ENCODE results near the gene ARHGAP28.

Gene ARHGAP28

GRCh38 chr18:6850396-6850795, 120.9 kb downstream of the ARHGAP28 start:
- H3K27me3 ChIP-seq (ENCODE audit: insufficient read depth, low read length), result no peaks in the 10 kb centered on the region
- H3K27ac ChIP-seq (ENCODE audit: low read depth, low read length), result no peak overlapping the region
- no peak overlapping the region for H3K4me3 ChIP-seq (ENCODE audit: low read length)
- H3K36me3 ChIP-seq (ENCODE audit: insufficient read depth, low read length), result peaks cover 27% of the 10 kb centered on the region
- H3K9me3 ChIP-seq (ENCODE audit: insufficient read depth, low read depth, low read length), result peaks cover 24% of the 10 kb centered on the region; the same call in 1 of the 2 replicates
- H3K4me1 ChIP-seq (ENCODE audit: insufficient read depth, low read length), result no peaks in the 10 kb centered on the region
- WGBS, result 95% methylated on average over 1 of the region's 1 CpG
- H3K9ac ChIP-seq (ENCODE audit: low read depth, low read length), result no peak overlapping the region

- Histone ChIP-seq H3K9me3 (ENCODE audit: insufficient read depth, low read depth, low read length) (peaks cover 24% of the 10 kb centered on the region; the same call in 1 of the 2 replicates), H3K4me3 (ENCODE audit: low read length) (no peak overlapping the region), H3K27me3 (ENCODE audit: insufficient read depth, low read length) (no peaks in the 10 kb centered on the region), H3K27ac (ENCODE audit: low read depth, low read length) (no peak overlapping the region), H3K36me3 (ENCODE audit: insufficient read depth, low read length) (peaks cover 27% of the 10 kb centered on the region), H3K4me1 (ENCODE audit: insufficient read depth, low read length) (no peaks in the 10 kb centered on the region), H3K9ac (ENCODE audit: low read depth, low read length) (no peak overlapping the region)
- 86% methylated on average over 1 of the region's 2 CpGs for WGBS
Measured at GRCh38 chr18:6851480-6851879, 122.0 kb downstream of the ARHGAP28 start.

- Histone ChIP-seq H3K27ac (ENCODE audit: low read depth, low read length) (no peak overlapping the region), H3K9me3 (ENCODE audit: insufficient read depth, low read depth, low read length) (peaks cover 24% of the 10 kb centered on the region; the same call in 1 of the 2 replicates)
- WGBS, result 96% methylated on average over 7 of the region's 7 CpGs
Measured at GRCh38 chr18:6854811-6855210, 125.3 kb downstream of the ARHGAP28 start.

GRCh38 chr18:6855767-6856166, 126.3 kb downstream of the ARHGAP28 start:
- H3K9ac ChIP-seq (ENCODE audit: low read depth, low read length), result no peak overlapping the region
- H3K4me3 ChIP-seq (ENCODE audit: low read length), result no peak overlapping the region
- 96% methylated on average over 12 of the region's 12 CpGs for WGBS
- peaks cover 26% of the 10 kb centered on the region for H3K36me3 ChIP-seq (ENCODE audit: insufficient read depth, low read length)
- H3K4me1 ChIP-seq (ENCODE audit: insufficient read depth, low read length), result peaks cover 9% of the 10 kb centered on the region
- peaks cover 21% of the 10 kb centered on the region; the same call in 1 of the 2 replicates for H3K9me3 ChIP-seq (ENCODE audit: insufficient read depth, low read depth, low read length)
- H3K27ac ChIP-seq (ENCODE audit: low read depth, low read length), result no peak overlapping the region
- no peaks in the 10 kb centered on the region for H3K27me3 ChIP-seq (ENCODE audit: insufficient read depth, low read length)

More at GRCh38 chr18:6854811-6855210, 125.3 kb downstream of the ARHGAP28 start:
- no peaks in the 10 kb centered on the region for H3K4me1 ChIP-seq (ENCODE audit: insufficient read depth, low read length)
- peaks cover 27% of the 10 kb centered on the region for H3K36me3 ChIP-seq (ENCODE audit: insufficient read depth, low read length)
- H3K4me3 ChIP-seq (ENCODE audit: low read length), result no peak overlapping the region
- H3K9ac ChIP-seq (ENCODE audit: low read depth, low read length), result no peak overlapping the region
- H3K27me3 ChIP-seq (ENCODE audit: insufficient read depth, low read length), result no peaks in the 10 kb centered on the region

- peaks cover 7% of the 10 kb centered on the region; the same call in 1 of the 2 replicates for H3K9me3 ChIP-seq (ENCODE audit: insufficient read depth, low read depth, low read length)
- peaks cover 17% of the 10 kb centered on the region for H3K4me1 ChIP-seq (ENCODE audit: insufficient read depth, low read length)
- peaks cover 11% of the 10 kb centered on the region; the same call in 1 of the 2 replicates for H3K36me3 ChIP-seq (ENCODE audit: insufficient read depth, low read length)
- H3K9ac ChIP-seq (ENCODE audit: low read depth, low read length), result no peak overlapping the region
- no peak overlapping the region for H3K4me3 ChIP-seq (ENCODE audit: low read length)
- H3K27me3 ChIP-seq (ENCODE audit: insufficient read depth, low read length), result no peaks in the 10 kb centered on the region
- WGBS, result 92% methylated on average over 11 of the region's 12 CpGs
- no peak overlapping the region for H3K27ac ChIP-seq (ENCODE audit: low read depth, low read length)
Measured at GRCh38 chr18:6857300-6857699, 127.8 kb downstream of the ARHGAP28 start.

- no peak overlapping the region for H3K9ac ChIP-seq (ENCODE audit: low read depth, low read length)
Measured at GRCh38 chr18:6859676-6860422, 130.3 kb downstream of the ARHGAP28 start.

GRCh38 chr18:6860804-6861448, 131.4 kb downstream of the ARHGAP28 start:
- no peak overlapping the region for H3K9ac ChIP-seq (ENCODE audit: low read depth, low read length)
- H3K9me3 ChIP-seq (ENCODE audit: insufficient read depth, low read depth, low read length), result no peaks in the 10 kb centered on the region
- no peaks in the 10 kb centered on the region for H3K27me3 ChIP-seq (ENCODE audit: insufficient read depth, low read length)
- no peaks in the 10 kb centered on the region for H3K36me3 ChIP-seq (ENCODE audit: insufficient read depth, low read length)
- WGBS, result 77% methylated on average over 4 of the region's 4 CpGs
- H3K4me1 ChIP-seq (ENCODE audit: insufficient read depth, low read length), result peaks cover 17% of the 10 kb centered on the region
- H3K27ac ChIP-seq (ENCODE audit: low read depth, low read length), result no peak overlapping the region
- H3K4me3 ChIP-seq (ENCODE audit: low read length), result no peak overlapping the region

More at GRCh38 chr18:6859676-6860422, 130.3 kb downstream of the ARHGAP28 start:
- H3K4me3 ChIP-seq (ENCODE audit: low read length), result no peak overlapping the region
- H3K4me1 ChIP-seq (ENCODE audit: insufficient read depth, low read length), result peaks cover 17% of the 10 kb centered on the region
- peaks cover 5% of the 10 kb centered on the region; the same call in 1 of the 2 replicates for H3K9me3 ChIP-seq (ENCODE audit: insufficient read depth, low read depth, low read length)
- 98% methylated on average over 4 of the region's 4 CpGs for WGBS
- H3K27me3 ChIP-seq (ENCODE audit: insufficient read depth, low read length), result no peaks in the 10 kb centered on the region
- H3K27ac ChIP-seq (ENCODE audit: low read depth, low read length), result no peak overlapping the region
- no peaks in the 10 kb centered on the region; the same call in 1 of the 2 replicates for H3K36me3 ChIP-seq (ENCODE audit: insufficient read depth, low read length)

- Histone ChIP-seq H3K9ac (ENCODE audit: low read depth, low read length) (no peak overlapping the region), H3K27ac (ENCODE audit: low read depth, low read length) (no peak overlapping the region), H3K9me3 (ENCODE audit: insufficient read depth, low read depth, low read length) (no peaks in the 10 kb centered on the region), H3K4me3 (ENCODE audit: low read length) (no peak overlapping the region), H3K4me1 (ENCODE audit: insufficient read depth, low read length) (peaks cover 30% of the 10 kb centered on the region), H3K27me3 (ENCODE audit: insufficient read depth, low read length) (no peaks in the 10 kb centered on the region), H3K36me3 (ENCODE audit: insufficient read depth, low read length) (no peaks in the 10 kb centered on the region)
Measured at GRCh38 chr18:6865251-6865650, 135.7 kb downstream of the ARHGAP28 start.

GRCh38 chr18:6866552-6867085, 137.1 kb downstream of the ARHGAP28 start:
- Histone ChIP-seq H3K36me3 (ENCODE audit: insufficient read depth, low read length) (peaks cover 7% of the 10 kb centered on the region; the same call in 1 of the 2 replicates), H3K9me3 (ENCODE audit: insufficient read depth, low read depth, low read length) (no peaks in the 10 kb centered on the region), H3K27ac (ENCODE audit: low read depth, low read length) (no peak overlapping the region), H3K4me3 (ENCODE audit: low read length) (no peak overlapping the region), H3K4me1 (ENCODE audit: insufficient read depth, low read length) (peaks cover 16% of the 10 kb centered on the region), H3K9ac (ENCODE audit: low read depth, low read length) (no peak overlapping the region), H3K27me3 (ENCODE audit: insufficient read depth, low read length) (no peaks in the 10 kb centered on the region)
- 94% methylated on average over 3 of the region's 3 CpGs for WGBS

GRCh38 chr18:6868033-6868432, 138.5 kb downstream of the ARHGAP28 start:
- Histone ChIP-seq H3K27ac (ENCODE audit: low read depth, low read length) (no peak overlapping the region), H3K27me3 (ENCODE audit: insufficient read depth, low read length) (no peaks in the 10 kb centered on the region), H3K4me3 (ENCODE audit: low read length) (no peak overlapping the region), H3K36me3 (ENCODE audit: insufficient read depth, low read length) (peaks cover 7% of the 10 kb centered on the region; the same call in 1 of the 2 replicates), H3K9me3 (ENCODE audit: insufficient read depth, low read depth, low read length) (no peaks in the 10 kb centered on the region), H3K9ac (ENCODE audit: low read depth, low read length) (no peak overlapping the region), H3K4me1 (ENCODE audit: insufficient read depth, low read length) (peaks cover 16% of the 10 kb centered on the region)
- WGBS, result 98% methylated on average over 6 of the region's 6 CpGs

GRCh38 chr18:6871566-6871965, 142.1 kb downstream of the ARHGAP28 start:
- no peak overlapping the region for H3K9ac ChIP-seq (ENCODE audit: low read depth, low read length)
- H3K4me3 ChIP-seq (ENCODE audit: low read length), result no peak overlapping the region
- peaks cover 13% of the 10 kb centered on the region for H3K4me1 ChIP-seq (ENCODE audit: insufficient read depth, low read length)
- no peaks in the 10 kb centered on the region for H3K27me3 ChIP-seq (ENCODE audit: insufficient read depth, low read length)
- 96% methylated on average over 6 of the region's 6 CpGs for WGBS
- H3K9me3 ChIP-seq (ENCODE audit: insufficient read depth, low read depth, low read length), result no peaks in the 10 kb centered on the region
- no peak overlapping the region for H3K27ac ChIP-seq (ENCODE audit: low read depth, low read length)
- peaks cover 10% of the 10 kb centered on the region; the same call in 1 of the 2 replicates for H3K36me3 ChIP-seq (ENCODE audit: insufficient read depth, low read length)

Data from HUES64 (cell line).